Upper lobe of right lung (tissue), 1 donor: ENCODE data around the gene PAX5. TPM values are rescaled to one million over a fixed set of nuclear protein-coding genes. Genes with fewer than 3 reads are reported as not detected.

ENCODE experiments used
- ATAC-seq: fragments of 200-7000 bp; cut with Tn5 transposase; one replicate; pipeline ENCODE4 v1.9.1; 2020; ENCODE audit warnings: mild to moderate bottlenecking, moderate library complexity
- DNase-seq: peaks from one replicate; pipeline ENCODE4 v3.0.0-alpha.2; 2020
- H3K27ac ChIP-seq: fragments of 200-600 bp; one replicate; pipeline ENCODE4 v1.8.0; 2022
- H3K27me3 ChIP-seq: fragments of 200-600 bp; one replicate; pipeline ENCODE4 v1.8.0; 2022; ENCODE audit warnings: mild to moderate bottlenecking
- H3K36me3 ChIP-seq: fragments of 200-600 bp; one replicate; pipeline ENCODE4 v1.8.0; 2022
- H3K4me1 ChIP-seq: fragments of 200-600 bp; one replicate; pipeline ENCODE4 v1.8.0; 2022
- H3K4me3 ChIP-seq: fragments of 200-600 bp; one replicate; pipeline ENCODE4 v1.8.0; 2022; ENCODE audit warnings: mild to moderate bottlenecking
- H3K9me3 ChIP-seq: fragments of 200-600 bp; one replicate; pipeline ENCODE4 v1.8.0; 2022
- intact Hi-C: fragments of 100-400 bp; cut with DNase I; formaldehyde crosslinking; loops from one replicate; pipeline ENCODE4 v1.11.0; 2022
- total RNA-seq: library from RNA; stranded (reverse); fragmentation: NEBNext Ultra II Directional; extraction: Animal tissue kit (Norgen Biotek cat#: 25700); gene quantifications from one replicate; pipeline ENCODE4 v1.2.1, GENCODE V29; 2021
- TF ChIP-seq, protein P1 (sequence below): fragments of 200-600 bp; IDR thresholded peaks from one replicate; pipeline ENCODE4 v1.8.0; 2022; ENCODE audit warnings: antibody characterized with exemption
- donor health status: DM: no; HTN: yes; CAD: no; lungs with severe emphysema.

PAX5 gene
- total RNA-seq, 1 donor from 2014 or later, result 0.23 TPM

DNA sequence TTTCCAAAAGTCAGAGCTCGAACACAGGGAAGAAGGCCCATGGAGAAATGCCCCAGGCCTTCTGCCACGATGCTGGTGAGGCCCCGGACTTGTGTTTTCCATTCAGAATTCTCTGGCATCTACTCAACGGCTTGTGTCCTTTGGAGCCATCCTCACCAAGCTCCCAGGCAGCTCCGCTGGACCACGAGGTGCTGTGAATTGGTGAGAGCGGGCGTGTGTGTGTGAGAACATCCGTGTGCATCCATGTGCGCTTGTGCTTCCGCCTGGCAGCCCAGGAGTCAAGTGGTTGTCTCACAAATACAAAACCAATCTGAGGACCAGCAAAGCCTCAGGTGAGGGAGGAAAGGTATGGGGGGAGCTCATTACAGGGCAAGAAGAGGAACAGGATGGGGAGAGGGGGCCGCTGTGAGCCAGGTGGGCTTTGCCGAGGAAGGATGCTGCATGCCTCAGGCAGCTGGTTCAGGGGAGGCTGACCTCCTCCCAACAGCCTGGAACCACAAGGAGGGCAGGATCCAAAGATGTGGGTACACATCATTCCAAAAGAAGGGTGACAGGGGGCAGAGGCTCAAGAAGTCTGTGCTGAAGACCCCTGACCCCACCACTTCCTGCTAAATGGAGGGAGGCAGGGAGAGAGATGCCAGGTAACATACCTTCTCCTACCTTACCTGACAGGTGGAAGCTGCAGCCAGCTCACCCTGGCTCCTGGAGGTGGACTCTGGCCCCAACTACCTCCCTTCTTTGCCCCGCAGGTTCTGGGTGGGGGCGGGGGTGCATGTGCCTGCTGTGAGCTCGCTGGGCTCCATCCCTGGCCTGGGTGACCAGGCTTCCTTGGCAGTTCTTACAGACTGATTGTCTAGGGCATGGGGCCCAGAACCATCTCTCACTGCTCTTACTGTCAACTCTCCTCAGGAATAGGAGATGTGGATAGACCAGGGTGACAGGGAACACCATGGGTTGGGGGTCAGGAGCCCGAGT lies 196.3 kb downstream of the PAX5 start:
- ATAC-seq (no peak), DNase-seq (no peak)
- Histone ChIP-seq H3K9me3 (no peaks in the 10 kb centered on the region), H3K36me3 (no peaks in the 10 kb centered on the region), H3K4me1 (no peaks in the 10 kb centered on the region), H3K27ac (no peak overlapping the region), H3K27me3 (no peaks in the 10 kb centered on the region), H3K4me3 (no peak overlapping the region)
- intact Hi-C loops, result no loop called here
- TF ChIP-seq, protein P1, sequence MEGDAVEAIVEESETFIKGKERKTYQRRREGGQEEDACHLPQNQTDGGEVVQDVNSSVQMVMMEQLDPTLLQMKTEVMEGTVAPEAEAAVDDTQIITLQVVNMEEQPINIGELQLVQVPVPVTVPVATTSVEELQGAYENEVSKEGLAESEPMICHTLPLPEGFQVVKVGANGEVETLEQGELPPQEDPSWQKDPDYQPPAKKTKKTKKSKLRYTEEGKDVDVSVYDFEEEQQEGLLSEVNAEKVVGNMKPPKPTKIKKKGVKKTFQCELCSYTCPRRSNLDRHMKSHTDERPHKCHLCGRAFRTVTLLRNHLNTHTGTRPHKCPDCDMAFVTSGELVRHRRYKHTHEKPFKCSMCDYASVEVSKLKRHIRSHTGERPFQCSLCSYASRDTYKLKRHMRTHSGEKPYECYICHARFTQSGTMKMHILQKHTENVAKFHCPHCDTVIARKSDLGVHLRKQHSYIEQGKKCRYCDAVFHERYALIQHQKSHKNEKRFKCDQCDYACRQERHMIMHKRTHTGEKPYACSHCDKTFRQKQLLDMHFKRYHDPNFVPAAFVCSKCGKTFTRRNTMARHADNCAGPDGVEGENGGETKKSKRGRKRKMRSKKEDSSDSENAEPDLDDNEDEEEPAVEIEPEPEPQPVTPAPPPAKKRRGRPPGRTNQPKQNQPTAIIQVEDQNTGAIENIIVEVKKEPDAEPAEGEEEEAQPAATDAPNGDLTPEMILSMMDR, result no peak

DNA sequence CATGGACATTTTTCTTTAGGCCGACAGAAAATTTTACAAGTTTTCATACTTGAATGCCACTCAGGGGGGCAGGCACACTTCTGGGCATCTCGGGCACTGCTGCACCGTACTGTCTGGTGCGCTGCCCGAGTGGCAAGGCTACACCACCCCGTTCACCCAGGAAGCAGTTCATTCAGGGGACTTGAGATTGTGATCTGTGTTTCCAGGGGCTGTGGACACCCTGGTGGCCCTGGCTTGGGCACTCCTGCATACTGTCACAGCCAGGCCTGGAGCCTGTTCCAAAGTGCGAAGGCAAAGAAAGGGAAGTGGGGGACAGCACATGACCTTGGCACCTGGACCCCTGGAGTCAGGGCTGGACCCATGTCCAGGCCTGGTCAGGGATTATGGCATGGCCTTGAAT lies 197.6 kb downstream of the PAX5 start:
- intact Hi-C loops, result no loop called here
- Histone ChIP-seq H3K27ac (no peak overlapping the region), H3K4me1 (no peaks in the 10 kb centered on the region), H3K27me3 (no peaks in the 10 kb centered on the region), H3K4me3 (no peak overlapping the region), H3K36me3 (no peaks in the 10 kb centered on the region), H3K9me3 (no peaks in the 10 kb centered on the region)
- ATAC-seq (no peak), DNase-seq (no peak)
- TF ChIP-seq, protein P1, result no peak

GRCh38 chr9:36835271-36835996 lies 198.6 kb downstream of the PAX5 start:
- ATAC-seq, result no peak
- DNase-seq, result peak; percentile 50
- Histone ChIP-seq H3K36me3 (no peaks in the 10 kb centered on the region), H3K9me3 (no peaks in the 10 kb centered on the region), H3K4me1 (no peaks in the 10 kb centered on the region), H3K27me3 (no peaks in the 10 kb centered on the region), H3K27ac (no peak overlapping the region), H3K4me3 (no peak overlapping the region)
- TF ChIP-seq, protein P1, result no peak
- intact Hi-C loops, result no loop called here

DNA sequence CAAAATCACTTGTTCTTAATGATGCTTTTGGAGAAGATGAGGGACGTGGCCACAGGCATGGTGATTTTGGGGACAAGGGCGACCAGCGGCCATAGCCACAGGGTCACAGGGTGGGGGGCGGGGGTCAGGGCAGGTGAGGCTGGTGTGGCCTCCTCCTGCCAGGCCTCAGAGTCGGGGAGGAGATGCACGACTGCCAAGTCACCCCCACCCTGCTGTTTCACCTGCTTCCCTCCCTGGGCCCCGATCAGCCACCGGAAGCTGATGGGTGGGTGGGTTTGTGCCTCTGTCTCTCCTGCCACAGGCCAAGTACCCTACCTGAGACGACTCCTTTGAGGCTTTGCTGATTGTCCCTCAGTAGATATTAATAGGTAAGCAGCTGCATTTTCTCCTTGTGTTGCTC lies 199.3 kb downstream of the PAX5 start:
- Histone ChIP-seq H3K27ac (no peak overlapping the region), H3K4me1 (no peaks in the 10 kb centered on the region), H3K4me3 (no peak overlapping the region), H3K36me3 (no peaks in the 10 kb centered on the region), H3K27me3 (no peaks in the 10 kb centered on the region), H3K9me3 (no peaks in the 10 kb centered on the region)
- TF ChIP-seq, protein P1, result no peak
- DNase-seq (peak; percentile 30), ATAC-seq (no peak)
- intact Hi-C loops, result no loop called here

GRCh38 chr9:36833954-36834353 lies 200.1 kb downstream of the PAX5 start:
- no peak overlapping the region for H3K27ac ChIP-seq
- intact Hi-C loops, result no loop called here
- no peaks in the 10 kb centered on the region for H3K27me3 ChIP-seq
- H3K36me3 ChIP-seq, result no peaks in the 10 kb centered on the region
- no peaks in the 10 kb centered on the region for H3K4me1 ChIP-seq
- H3K4me3 ChIP-seq, result no peak overlapping the region
- peak; percentile 41 for DNase-seq
- TF ChIP-seq, protein P1, result no peak
- no peak for ATAC-seq
- no peaks in the 10 kb centered on the region for H3K9me3 ChIP-seq
